Central memory CD4-positive, alpha-beta T cell (primary cell): ENCODE results near the gene SPOCK1.

ENCODE experiments used
- DNase-seq: peaks from one replicate; pipeline ENCODE4 v3.0.0; 2022

SPOCK1 gene

DNA sequence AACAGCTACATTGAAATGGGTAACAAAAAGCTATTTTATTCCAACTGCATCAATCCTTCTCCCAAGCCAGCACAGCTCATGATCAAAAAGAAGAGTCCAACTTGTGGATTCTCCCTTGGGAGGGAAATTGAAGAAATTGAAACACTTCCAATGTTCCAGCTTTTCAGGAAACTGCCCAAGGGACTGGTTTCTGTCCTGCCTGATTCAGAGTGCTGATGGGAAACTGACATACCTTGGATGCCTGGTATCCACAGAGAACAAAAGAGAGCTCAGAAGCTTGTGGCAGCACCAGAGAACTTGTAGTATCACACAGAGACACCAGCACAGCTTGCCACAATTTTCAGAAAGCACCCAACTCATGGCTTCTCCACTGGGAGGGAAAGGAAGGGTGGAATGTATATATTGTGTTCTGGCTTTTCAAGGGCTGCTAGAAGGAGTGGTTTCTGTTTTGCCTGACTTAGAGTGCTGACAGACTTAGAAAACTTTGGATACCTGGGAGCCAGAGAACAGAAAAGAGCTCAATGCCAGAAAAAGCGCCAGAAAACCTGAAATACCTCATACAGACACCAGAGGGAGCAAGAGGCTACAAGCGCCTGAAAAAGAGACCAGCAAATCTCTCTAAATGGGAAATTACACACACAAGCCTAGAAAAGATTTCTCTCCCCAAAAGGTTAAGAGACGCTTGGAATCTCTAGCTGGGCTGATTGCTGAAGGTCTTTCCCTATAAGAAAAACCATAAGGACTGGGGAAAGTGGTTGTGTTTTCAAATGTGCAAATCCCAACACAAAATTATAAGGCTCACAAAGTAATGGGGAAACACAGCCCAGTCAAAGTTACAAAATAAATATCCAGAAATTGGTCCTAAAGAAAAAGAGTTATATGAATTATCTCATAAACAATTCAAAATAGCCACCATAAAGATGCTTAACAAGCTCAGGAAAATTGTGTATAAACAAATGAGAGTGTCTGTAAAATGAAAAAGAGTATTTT, 178.8 kb downstream of the SPOCK1 start:
- DNase-seq, result peak; percentile 4

DNA sequence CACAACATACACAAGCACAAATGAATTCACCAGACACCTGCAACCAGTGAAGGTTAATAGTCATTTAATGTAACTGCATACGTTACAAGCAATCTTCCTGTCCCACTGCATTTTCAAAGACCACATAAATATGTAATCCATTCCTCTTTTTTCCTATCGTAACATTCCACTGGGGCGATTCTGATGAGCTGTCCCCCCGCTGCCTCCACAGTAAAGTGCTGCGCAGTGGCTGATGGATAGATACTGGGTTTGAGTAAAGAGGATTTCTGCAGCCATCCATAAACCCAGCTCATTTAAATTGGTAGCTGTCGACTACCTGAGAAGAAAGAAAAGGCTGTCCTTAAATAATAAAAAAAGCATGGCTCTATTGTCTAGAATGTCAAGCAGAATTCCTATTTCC, 181.1 kb downstream of the SPOCK1 start:
- no peak for DNase-seq

DNA sequence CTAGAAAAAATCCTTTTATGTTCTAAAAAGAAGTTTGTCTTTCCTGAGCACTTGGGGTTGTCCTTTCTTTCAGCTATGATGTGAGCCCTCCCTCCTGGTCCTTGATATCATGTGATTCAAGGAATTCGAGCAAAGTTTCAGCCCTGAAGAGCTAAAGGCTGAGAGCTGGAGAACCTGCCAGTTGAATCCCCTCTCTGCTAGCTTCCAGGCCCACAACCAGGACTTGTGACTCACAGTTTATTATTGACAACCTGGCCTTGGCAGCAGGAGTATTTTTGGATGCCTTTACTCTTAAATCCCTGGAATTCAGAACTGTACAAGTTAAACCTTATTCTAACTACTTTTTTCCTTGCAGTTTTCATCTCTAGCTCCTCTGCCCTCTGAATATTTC, 182.8 kb downstream of the SPOCK1 start:
- no peak for DNase-seq

- DNase-seq, result no peak
These were observed 183.4 kb downstream of the SPOCK1 start for GRCh38 chr5:137315534-137316345.

GRCh38 chr5:137315109-137315508, 184.0 kb downstream of the SPOCK1 start:
- no peak for DNase-seq

GRCh38 chr5:137313526-137314175, 185.5 kb downstream of the SPOCK1 start:
- DNase-seq, result no peak

DNA sequence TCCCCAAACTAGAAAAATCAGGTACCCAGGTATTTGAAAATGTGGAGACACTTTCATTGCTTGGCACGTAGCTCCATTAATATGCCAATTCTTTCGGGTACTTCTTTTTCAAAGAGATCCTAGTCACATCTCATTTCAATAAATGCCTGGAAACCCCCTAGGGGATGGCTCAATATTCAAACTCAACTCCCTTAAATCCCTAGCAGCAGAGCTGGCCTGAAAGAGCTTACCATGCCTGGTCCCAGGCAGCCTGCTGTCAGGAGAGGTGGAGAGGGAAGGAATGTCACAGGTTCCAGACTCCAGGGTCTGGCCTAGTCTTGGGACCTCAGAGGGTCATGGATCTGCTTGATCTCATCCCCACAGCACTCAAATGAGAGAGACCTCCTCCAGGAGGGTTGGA, 187.1 kb downstream of the SPOCK1 start:
- no peak for DNase-seq

DNA sequence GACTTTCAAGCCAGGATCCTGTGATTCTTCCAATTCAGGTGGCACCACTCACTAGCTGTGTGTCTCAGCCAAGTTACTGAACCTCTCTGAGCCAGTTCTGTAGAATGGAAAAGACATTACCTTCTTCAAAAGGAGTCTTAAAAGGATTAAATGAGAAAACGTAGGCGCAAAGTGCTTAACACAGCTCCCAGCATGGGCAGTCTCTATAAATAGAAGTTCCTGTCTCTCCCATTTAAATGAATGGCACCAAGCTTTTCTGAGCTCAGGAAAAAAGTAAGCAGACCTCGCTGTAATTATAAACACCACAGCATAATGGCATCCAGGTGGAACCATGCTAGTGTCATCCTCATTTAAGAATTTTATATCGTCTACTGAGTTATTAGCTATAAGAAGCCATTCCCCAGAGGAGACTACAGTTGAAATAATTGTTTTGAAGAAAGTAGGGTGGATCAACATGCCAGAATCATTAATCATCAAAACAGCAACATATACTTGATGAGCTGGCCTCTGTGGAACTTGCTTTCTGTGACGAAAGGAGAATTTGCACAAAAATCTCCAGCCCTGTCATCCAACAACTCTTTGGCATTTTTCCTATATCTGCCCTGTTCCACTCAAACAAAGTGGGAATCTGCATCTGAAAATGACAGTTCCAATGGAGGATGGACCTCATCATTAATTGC, 188.9 kb downstream of the SPOCK1 start:
- no peak for DNase-seq

DNA sequence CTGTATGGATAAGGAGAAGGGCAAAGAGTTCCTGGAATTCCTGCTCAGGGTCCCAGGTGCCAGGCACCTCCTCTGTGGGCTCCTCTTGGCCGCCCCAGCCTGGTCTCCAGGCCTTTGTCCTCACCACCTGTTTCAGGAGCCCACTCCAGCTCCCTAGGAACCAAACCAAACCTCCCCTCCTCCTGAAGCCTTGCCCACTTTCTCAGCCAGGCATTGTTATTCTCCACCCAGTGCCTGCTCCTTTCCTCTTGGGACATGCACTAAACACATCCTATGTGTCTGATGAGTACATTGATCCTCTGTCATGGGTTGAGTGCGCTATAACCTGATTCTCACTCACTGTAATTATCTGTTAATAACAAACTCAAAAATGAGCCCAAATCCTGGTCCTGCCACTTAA, 189.8 kb downstream of the SPOCK1 start:
- DNase-seq, result no peak

DNA sequence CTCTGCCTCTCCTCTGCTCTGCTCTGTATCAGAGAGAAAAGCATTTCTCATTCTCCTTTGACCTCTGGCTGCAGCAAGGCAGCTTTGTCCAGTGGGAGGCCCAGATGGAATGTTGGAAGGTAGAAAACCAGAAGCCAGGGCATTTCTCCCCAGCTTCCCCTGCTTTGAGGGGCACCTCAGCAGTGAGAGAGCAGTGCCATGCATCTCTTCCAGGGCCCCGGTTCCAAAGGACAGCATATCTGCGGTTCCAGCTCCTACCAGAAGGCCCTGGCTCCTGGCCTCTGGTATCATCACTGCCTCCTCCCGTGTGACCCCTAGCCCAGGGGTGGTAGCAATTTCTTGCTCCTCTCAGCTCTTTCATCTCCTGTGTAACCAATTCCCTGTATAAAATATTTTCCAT, 190.8 kb downstream of the SPOCK1 start:
- DNase-seq, result no peak

DNA sequence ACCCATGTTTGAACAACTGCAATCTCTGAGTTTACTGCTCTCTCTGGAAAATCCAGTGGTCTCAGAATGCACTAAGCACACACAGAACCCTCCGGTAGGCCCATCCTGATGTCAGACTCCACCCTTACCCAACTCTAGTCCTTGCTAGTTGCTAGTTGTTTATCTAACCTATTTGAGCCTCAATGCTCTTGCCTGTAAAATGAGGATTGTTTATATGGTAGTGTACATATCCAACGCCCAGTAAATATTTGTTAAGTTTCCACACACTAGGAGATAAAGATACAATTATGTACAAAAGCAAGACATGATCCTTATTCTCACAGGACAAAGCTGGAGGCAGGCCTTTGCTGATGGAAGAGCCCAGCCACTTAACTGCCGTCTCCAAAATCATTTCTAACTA, 192.2 kb downstream of the SPOCK1 start:
- no peak for DNase-seq

DNA sequence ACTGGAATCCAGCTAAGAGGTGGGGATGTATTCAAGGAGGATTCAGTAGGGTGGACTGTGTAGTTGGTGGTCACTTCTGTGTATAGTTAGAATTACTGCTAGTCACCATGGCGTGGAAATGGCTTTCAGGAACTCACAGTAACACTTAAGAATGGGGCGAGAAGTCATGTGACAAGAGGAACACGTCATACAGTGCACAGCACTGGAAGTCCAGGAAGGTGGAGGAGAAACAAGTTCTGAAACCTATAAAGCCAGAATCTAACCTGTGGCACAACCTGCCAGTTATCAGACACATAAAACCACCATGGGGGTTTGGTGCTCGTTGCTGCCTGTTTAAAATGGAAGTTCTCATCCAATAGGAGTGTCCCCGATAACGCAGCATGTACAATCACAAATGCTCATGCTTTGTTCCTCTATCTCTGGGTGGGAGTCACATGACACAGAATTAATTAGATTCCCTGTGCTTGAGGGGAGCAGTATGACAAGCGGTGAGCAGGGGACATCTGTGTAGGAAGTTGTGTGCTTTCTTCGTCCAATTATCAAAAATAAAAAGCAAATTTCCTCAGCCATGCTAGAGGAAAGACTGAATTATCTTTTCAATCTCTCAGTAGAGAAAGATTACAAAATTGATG, 193.0 kb downstream of the SPOCK1 start:
- DNase-seq, result no peak

GRCh38 chr5:137304226-137304874, 194.8 kb downstream of the SPOCK1 start:
- DNase-seq, result no peak

GRCh38 chr5:137303509-137303908, 195.6 kb downstream of the SPOCK1 start:
- no peak for DNase-seq

GRCh38 chr5:137300411-137301240, 198.5 kb downstream of the SPOCK1 start:
- no peak for DNase-seq

- DNase-seq, result no peak
These were observed 202.8 kb downstream of the SPOCK1 start for GRCh38 chr5:137296213-137296781.

GRCh38 chr5:137294604-137295003, 204.5 kb downstream of the SPOCK1 start:
- DNase-seq, result no peak

DNA sequence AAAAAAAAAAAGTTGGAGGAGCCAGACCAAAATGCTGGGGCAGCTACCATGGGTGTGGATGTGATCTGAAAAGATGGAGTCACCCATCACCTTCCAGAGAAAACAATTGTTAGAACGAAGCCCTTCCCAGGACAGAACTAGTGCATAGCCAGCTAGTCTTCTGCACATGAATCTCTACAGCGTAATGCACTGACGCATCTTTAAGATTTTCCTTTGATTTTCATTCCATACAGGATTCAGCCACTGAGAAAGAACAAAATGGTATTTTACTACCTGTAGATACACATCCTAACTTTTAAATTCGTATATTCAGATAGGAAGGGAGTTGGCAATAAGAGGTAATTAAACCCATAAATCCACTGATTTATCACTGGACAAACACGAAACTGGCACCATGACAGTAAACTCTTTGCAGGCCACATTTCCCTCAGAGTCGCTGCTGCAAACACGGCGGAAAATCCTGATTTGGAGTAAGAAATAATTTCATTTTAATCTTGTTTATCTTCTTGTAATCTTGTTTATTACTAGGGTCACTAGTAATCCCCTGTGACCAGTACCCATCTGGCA, 206.6 kb downstream of the SPOCK1 start:
- DNase-seq, result no peak

DNA sequence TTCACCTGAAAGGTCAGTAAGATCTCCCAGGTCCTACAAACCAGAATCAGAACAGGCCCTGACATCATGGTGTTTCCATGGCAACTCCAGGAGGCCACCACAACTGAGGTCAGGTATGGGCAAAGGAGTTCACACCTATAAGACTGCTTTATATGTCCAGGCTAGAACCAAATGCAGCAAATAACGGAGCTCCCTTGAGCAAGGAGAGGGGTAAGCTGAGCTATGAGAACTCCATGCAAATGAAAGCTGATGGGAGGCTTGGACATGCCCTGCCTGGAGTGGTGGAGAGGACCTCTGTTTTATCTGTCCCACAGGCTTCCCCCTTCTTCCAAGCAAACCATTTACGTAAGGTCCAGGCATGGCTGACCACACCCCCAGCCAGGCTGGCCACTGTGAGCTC, 207.7 kb downstream of the SPOCK1 start:
- no peak for DNase-seq

GRCh38 chr5:137291031-137291430, 208.1 kb downstream of the SPOCK1 start:
- no peak for DNase-seq
